HG03469 (cell line): ENCODE results near the gene VSIG10L.

Experiments used
- ATAC-seq: cut with Tn5 transposase; IDR thresholded peaks from one replicate; pipeline ENCODE4 v1.9.1; 2021; ENCODE audit warnings: mild to moderate bottlenecking, moderate library complexity, moderate number of reproducible peaks; ENCODE audit not compliant: unreplicated experiment

VSIG10L gene

DNA sequence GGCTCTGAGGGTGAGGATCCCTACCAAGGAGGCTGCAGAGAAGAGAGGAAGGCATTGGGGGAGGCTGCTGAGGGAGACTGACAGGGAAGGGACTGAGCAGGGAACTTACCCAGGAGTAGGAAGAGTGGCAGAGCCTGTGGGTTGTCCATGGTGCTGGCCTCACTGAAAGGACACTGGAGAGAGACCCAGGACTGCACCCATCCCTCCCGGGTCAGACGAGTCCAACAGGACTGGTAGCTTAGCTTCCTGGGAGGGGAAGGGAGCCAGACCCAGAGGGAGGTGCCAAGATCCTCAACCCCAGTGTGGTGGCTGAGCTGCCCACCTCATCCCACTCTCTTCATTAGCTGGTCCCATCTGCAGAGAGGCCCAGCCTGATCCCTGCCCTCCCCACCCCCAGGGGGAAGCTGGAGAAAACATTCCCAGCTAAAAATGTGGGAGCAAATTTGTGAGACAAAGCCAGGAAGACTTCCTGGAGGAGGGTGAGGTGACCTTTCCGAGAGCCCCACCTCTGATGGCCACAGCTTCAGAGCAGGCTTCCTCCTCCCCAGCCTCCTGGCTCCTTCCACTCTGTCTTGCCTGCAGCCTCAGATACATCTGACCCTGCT is at the start of gene VSIG10L:
Gene VSIG10L, minus strand, starts transcription at position 164 of the 605 bp plus-strand sequence. Its CDS starts 15 bp downstream, at position 149.
- ATAC-seq = no peak

DNA sequence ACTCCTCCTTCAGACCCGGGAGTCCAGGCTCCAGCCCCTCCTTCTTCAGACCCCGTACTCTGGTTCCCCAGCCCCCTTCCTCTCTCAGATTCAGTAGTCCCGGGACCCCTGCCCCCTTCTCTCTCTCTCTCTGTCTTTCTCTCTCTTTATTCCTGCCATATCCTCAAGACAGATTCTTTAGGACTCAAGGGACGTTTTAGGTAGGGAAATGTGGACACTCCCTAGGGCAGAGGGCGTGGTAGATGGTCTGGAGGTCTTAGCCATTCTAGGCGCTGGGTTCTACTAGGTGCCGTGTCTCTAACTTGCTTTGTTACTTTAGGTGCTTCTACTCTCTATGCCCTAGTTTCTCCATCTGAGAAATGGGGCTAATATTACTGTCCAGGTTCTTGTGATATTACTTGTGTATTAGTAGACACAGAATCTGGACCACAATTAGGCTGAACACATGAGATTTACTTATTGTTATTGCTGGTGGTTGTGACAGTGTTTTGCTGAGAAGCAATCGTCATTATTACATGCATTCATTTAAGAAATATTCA is 49.2 kb upstream of the VSIG10L start:
- ATAC-seq = no peak

GRCh38 chr19:51389143-51389542 is 47.2 kb upstream of the VSIG10L start:
- ATAC-seq = no peak

DNA sequence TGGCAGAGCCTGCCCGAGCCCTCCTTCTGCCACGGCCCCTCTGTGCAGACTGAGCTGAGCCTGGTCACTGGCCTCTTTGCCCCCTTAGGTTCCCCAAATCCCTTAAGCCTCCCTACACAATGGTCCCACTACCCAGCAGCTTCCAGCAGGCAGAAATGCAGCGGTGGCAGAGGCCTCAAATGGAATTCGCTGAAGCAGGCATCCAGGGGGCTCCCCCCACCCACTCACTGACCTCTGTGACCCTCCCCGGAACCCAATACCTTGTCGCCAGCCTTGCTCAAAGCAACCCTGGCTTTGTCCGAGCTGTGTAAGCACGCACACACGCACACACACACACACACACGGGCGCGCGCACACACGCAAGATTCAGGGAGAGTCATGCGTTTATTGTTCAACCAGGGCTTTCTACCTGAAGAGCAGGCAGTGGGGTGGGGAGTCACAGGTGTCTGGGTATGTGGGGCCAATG is 46.0 kb upstream of the VSIG10L start, which contains the start of gene LIM2:
Gene LIM2, minus strand, starts transcription at position 51 of the 466 bp plus-strand sequence. CDS start 531 bp downstream, outside the sequence.
- ATAC-seq = no peak

GRCh38 chr19:51386882-51387520 is 45.1 kb upstream of the VSIG10L start:
- ATAC-seq = no peak

- no peak for ATAC-seq
These were observed 40.1 kb upstream of the VSIG10L start for GRCh38 chr19:51382004-51382403.

- no peak for ATAC-seq
These were observed 38.4 kb upstream of the VSIG10L start for GRCh38 chr19:51380379-51380778.

DNA sequence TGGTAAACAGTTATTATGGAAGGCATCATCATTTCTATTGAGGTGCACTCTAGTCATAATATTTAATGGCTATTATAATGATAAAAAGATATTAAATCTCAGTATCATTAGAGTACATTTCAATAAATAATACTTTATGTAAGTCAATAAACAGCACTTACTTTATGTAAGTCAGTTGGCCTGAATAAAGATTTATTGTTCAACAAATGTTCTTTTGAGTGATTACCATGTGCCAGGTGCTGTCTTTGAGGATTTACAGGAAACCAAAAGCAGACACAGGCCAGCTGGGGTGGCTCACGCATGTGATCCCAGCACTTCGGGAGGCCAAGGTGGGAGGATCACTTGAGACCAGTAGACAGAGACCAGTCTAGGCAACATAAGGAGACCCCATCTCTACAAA is 35.5 kb upstream of the VSIG10L start:
- no peak for ATAC-seq

DNA sequence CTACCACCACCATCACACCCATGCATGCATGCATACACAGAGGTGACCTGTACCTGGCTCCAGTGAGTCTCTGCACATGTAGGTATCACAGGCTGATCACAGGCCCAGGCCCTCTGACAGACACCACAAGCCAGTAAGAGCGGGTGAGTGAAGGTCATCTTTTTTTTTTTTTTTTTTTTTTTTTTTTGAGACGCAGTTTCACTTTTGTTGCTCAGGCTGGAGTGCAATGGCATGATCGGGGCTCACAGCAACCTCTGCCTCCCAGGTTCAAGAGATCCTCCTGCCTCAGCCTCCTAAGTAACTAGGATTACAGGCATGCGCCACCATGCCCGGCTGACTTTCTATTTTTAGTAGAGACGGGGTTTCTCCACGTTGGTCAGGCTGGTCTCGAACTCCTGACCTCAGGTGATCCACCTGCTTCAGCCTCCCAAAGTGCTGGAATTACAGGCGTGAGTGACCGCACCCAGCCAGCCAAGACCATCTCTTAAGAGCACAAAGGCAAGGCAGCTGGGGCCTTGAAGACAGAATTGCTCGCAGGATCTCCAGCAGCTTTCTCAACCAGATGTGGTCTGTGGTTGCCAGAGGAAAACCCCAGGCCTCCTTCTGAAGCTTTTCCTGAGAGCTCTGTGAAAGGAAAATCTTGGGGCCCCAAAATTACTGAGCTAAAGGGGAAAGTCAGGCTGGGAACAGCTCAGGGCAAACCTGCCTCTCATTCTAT is 33.7 kb upstream of the VSIG10L start:
- ATAC-seq = no peak

DNA sequence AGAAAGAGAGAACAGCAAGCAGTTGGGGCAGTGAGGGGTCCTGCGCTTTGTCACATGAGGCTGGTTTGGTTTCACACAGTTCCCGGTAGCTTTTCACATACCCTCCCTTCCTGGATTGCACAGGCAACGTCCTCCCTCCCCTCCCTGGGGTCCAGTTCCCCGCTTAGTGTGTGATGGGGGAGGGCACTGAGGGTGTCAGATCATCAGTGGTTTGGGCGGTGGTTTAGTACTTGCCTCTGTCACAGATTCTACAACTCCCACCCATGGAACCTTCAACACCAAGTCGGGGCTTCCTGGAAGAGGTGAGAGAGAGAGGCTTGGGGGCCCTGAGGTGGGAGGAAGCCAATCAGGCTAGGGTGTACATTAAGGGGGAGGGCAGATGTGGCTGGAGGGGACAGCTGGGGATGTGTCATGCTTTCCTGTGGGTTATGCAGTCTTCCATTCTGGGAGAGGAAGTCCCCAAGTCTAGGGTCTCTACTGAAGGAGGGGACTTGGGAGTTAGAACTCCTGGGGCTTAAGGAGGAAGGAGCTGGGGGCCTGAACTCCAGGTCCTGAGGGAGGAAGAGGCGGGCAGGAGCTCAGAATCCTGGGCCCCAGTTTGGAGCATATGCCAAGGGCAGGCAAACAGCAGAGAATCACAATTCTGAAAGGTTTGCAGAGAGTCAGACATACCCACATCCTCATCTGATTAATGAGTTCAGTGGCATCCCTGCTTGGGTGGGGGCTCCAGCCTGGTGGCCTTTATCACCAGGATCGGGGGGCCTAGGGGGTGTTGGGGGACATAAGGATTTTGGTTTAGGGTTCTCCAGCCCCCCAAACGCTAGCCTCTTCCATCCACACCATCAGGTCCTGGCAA is 30.9 kb upstream of the VSIG10L start, which contains the start of gene NKG7:
Gene NKG7, minus strand, starts transcription at position 6 of the 856 bp plus-strand sequence. CDS start 119 bp downstream, outside the sequence.
- ATAC-seq = no peak

GRCh38 chr19:51372021-51372648 is 30.2 kb upstream of the VSIG10L start:
- no peak for ATAC-seq

DNA sequence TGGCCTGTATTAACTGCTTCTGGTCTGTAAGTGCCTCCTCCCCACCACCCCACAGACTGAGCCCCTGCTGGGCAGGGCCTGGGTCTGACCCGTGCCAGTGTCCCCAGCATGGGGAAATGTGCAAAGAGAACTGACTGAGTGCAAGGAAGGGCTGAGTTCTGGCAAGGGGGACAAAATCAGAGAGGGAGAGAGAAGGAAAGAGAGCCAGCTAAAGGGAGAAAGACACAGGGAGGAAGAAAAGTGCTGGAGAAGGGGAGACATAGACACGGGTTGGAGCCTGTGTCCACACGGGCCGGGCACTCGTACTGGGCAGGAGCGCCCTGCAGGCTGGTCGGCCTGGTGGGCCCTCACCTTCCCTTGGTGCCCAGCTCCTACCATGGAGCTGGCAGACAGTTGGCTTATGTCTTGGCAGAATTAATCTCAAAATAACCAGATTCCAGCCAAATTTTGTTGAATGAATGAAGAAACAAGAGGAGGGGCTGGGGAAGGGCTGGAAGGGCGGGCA is 29.3 kb upstream of the VSIG10L start:
- no peak for ATAC-seq

- ATAC-seq = no peak
These were observed 28.3 kb upstream of the VSIG10L start for GRCh38 chr19:51370230-51370629.

DNA sequence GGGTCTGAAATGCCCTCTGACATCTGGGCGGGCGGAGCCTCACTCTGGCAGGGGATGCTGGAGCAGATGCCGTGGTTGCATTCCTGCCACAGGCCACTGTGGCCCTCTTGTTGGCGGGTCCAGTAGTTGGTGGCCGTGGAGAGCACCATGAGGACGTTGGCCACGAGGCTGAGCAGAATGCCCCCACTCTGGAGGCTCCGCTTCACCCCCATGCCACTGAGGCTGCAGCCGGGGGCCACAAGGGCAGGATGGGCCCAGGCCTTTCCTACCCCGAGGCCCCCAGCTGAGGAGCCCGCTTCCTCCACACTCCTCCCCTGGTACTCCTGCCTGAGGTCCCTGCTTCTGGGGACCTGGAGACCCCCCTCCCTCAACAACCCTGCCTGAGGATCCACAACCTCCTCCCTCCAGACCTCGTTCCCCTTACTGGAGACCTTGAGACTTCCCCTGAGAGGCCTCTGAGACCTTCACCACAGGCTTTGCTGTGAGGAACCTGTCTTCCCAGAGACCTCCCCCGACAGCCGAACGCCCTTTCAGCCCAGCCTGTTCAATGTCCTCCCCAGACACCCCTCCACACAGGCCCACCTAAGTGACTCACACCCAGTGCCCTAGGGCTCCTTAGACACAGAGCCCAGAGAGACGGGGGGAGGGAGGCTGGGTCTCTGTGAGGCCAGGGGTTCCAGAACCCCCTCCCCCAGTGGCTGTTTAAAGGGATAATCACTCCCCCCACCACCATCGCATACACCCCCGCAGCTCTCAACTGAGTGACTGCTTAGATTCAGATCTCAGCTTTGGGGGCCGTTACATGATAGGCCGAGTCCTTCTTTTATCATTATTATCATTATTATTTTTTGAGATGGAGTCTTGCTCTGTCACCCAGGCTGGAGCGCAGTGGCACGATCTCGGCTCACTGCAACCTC is 26.7 kb upstream of the VSIG10L start, which contains the start of gene CLDND2:
Gene CLDND2, minus strand, starts transcription at position 638 of the 917 bp plus-strand sequence. Its CDS starts 426 bp downstream, at position 212.
- no peak for ATAC-seq

- ATAC-seq = peak; percentile 42
These were observed 25.8 kb upstream of the VSIG10L start for GRCh38 chr19:51367565-51368365.

DNA sequence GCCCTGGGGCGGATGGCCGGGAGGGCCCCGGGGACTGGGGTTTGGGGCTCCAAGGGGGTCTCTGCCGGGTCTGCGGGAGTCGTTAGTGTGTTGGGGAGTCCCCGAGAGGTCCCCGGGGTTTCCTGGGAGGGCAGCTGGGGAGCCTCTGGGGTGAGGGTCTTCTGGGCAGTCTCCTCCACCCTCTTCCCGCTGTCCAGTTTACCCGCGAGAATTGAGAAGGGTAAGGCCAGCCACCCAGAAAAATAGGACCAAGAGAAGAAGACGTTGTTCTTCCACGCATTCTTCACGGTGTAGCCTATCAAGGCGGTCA is 25.3 kb upstream of the VSIG10L start:
- no peak for ATAC-seq

DNA sequence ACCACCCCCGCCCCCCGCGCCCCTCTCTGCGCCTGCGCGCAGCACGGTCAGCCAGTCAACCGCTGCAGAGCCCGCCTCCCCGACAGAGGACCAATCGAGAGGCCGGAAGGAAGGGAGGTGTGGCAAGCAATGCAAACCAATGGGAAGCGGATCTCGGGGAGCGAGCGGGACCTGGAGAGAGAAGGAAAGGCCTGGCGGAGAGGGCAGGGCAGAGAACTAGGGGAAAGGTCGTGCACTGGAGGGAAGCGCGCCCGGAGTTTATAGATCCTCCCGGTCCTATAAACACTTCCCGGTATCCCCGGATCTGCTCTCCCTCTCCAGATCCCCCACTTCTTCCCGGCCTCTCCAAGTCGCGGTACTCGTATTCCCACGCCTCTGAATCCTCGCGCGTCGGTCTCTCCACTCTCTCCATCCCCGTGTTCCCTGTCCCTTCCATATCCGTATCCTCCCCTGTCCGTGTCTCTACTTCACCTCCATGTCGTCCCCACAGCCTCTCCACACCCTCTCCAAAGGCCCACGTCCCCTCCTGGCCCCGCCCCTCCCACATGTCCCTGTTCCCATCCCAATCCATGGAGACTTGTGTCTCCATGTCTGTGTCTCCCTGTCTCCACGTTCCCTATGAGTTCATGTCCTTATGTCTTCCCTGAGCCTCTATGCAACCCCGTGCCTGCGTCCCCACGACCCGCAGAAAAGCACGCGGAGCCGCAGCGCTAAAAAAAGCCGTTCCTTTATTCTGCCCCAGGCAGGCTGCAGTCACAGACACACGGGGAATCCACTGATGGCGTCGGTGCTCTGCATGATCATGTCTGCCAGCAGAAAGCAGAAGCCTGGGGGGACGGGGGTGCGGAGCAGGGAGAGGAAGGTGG is 24.7 kb upstream of the VSIG10L start:
- peak; percentile 27 for ATAC-seq
